ENCODE measurements around the gene CRAT. TPM values are rescaled to one million over a fixed set of nuclear protein-coding genes. Genes with fewer than 3 reads are reported as not detected.

The CRAT gene
- total RNA-seq, 1 experiment from 2014 or later, result 14.5 TPM

GRCh38 chr9:129102095-129102525 is 8.5 kb downstream of the CRAT start:
- Mint-ChIP-seq H3K27ac (ENCODE audit: low read depth, unreplicated experiment) (no peak overlapping the region), H3K4me3 (ENCODE audit: unreplicated experiment) (no peak overlapping the region), H3K36me3 (ENCODE audit: insufficient read depth, unreplicated experiment) (peaks cover 5% of the 10 kb centered on the region), H3K9me3 (ENCODE audit: unreplicated experiment) (no peaks in the 10 kb centered on the region), H3K4me1 (ENCODE audit: insufficient read depth, unreplicated experiment) (no peaks in the 10 kb centered on the region), H3K27me3 (ENCODE audit: insufficient read depth, unreplicated experiment) (no peaks in the 10 kb centered on the region)
- ChIA-PET CTCF (interaction anchor here (0.6 to 2.6 kb wide), 3 partner anchors 8 to 512 kb away, joined by 3 to 9 read pairs (median 5); no protein-coding TSS in a partner anchor), POLR2A (interaction anchor here (0.5 to 1.2 kb wide), 2 partner anchors 19 to 157 kb away, joined by 3 read pairs; no protein-coding TSS in a partner anchor)
- no TSS peak for BruUV-seq (replicated peaks)
- intact Hi-C loops (cut with micrococcal nuclease), result no loop called here
- TF ChIP-seq CTCF (IDR thresholded peaks at IDR 0.05; ENCODE audit: unreplicated experiment), result no peak
- DNase-seq (ENCODE audit: unreplicated experiment), result no peak

GRCh38 chr9:129101279-129101678 is 9.3 kb downstream of the CRAT start:
- no peaks in the 10 kb centered on the region for H3K9me3 Mint-ChIP-seq (ENCODE audit: unreplicated experiment)
- intact Hi-C loops (cut with micrococcal nuclease), result no loop called here
- BruUV-seq (replicated peaks), result no TSS peak
- TF ChIP-seq CTCF (IDR thresholded peaks at IDR 0.05; ENCODE audit: unreplicated experiment), result no peak
- peaks cover 5% of the 10 kb centered on the region for H3K36me3 Mint-ChIP-seq (ENCODE audit: insufficient read depth, unreplicated experiment)
- DNase-seq (ENCODE audit: unreplicated experiment), result no peak
- H3K27ac Mint-ChIP-seq (ENCODE audit: low read depth, unreplicated experiment), result peak overlapping the region; percentile 62
- ChIA-PET CTCF (interaction anchor here (0.6 kb wide), 1 partner anchor 513 kb away, joined by 3 read pairs; no protein-coding TSS in a partner anchor), POLR2A (interaction anchor here (0.7 to 1.2 kb wide), 2 partner anchors 14 to 18 kb away, joined by 3 read pairs; no protein-coding TSS in a partner anchor)
- H3K4me1 Mint-ChIP-seq (ENCODE audit: insufficient read depth, unreplicated experiment), result no peaks in the 10 kb centered on the region
- no peaks in the 10 kb centered on the region for H3K27me3 Mint-ChIP-seq (ENCODE audit: insufficient read depth, unreplicated experiment)
- H3K4me3 Mint-ChIP-seq (ENCODE audit: unreplicated experiment), result no peak overlapping the region

- intact Hi-C loops (cut with micrococcal nuclease), result no loop called here
- CTCF ChIA-PET, result interaction anchor here (0.6 kb wide), 1 partner anchor 208 kb away, joined by 3 read pairs; no protein-coding TSS in a partner anchor
Observed at GRCh38 chr9:129100383-129101169, 10.0 kb downstream of the CRAT start.

More at GRCh38 chr9:129100383-129101169, 10.0 kb downstream of the CRAT start:
- no TSS peak for BruUV-seq (replicated peaks)
- Mint-ChIP-seq H3K36me3 (ENCODE audit: insufficient read depth, unreplicated experiment) (peaks cover 5% of the 10 kb centered on the region), H3K27me3 (ENCODE audit: insufficient read depth, unreplicated experiment) (no peaks in the 10 kb centered on the region), H3K27ac (ENCODE audit: low read depth, unreplicated experiment) (no peak overlapping the region), H3K9me3 (ENCODE audit: unreplicated experiment) (no peaks in the 10 kb centered on the region), H3K4me3 (ENCODE audit: unreplicated experiment) (no peak overlapping the region), H3K4me1 (ENCODE audit: insufficient read depth, unreplicated experiment) (no peaks in the 10 kb centered on the region)
- POLR2A ChIA-PET, result interaction anchor here (1.2 kb wide), 1 partner anchor 17 kb away, joined by 3 read pairs; no protein-coding TSS in a partner anchor
- peak; percentile 9 for DNase-seq (ENCODE audit: unreplicated experiment)
- no peak for TF ChIP-seq CTCF (IDR thresholded peaks at IDR 0.05; ENCODE audit: unreplicated experiment)

Data from MCF 10A (cell line).